HG03469 (cell line): ENCODE data around the gene CRACR2A.

Experiments
- ATAC-seq: cut with Tn5 transposase; IDR thresholded peaks from one replicate; pipeline ENCODE4 v1.9.1; 2021; ENCODE audit warnings: mild to moderate bottlenecking, moderate library complexity, moderate number of reproducible peaks; ENCODE audit not compliant: unreplicated experiment

CRACR2A gene

GRCh38 chr12:3692616-3693365, 60.1 kb downstream of the CRACR2A start:
- ATAC-seq = no peak

- no peak for ATAC-seq
Measured at GRCh38 chr12:3686463-3686862, 66.4 kb downstream of the CRACR2A start.

GRCh38 chr12:3685830-3686229, 67.1 kb downstream of the CRACR2A start:
- no peak for ATAC-seq

- ATAC-seq = no peak
Measured at GRCh38 chr12:3684449-3685051, 68.4 kb downstream of the CRACR2A start.

GRCh38 chr12:3683670-3684069, 69.2 kb downstream of the CRACR2A start:
- no peak for ATAC-seq

GRCh38 chr12:3681595-3682061, 71.3 kb downstream of the CRACR2A start:
- no peak for ATAC-seq

- ATAC-seq = no peak
Measured at GRCh38 chr12:3680919-3681594, 71.9 kb downstream of the CRACR2A start.

GRCh38 chr12:3679831-3680230, 73.1 kb downstream of the CRACR2A start:
- ATAC-seq = no peak

GRCh38 chr12:3677609-3678008, 75.3 kb downstream of the CRACR2A start:
- ATAC-seq = no peak

GRCh38 chr12:3673981-3674708, 78.8 kb downstream of the CRACR2A start:
- ATAC-seq = no peak

- no peak for ATAC-seq
Measured at GRCh38 chr12:3672113-3672509, 80.8 kb downstream of the CRACR2A start.

- no peak for ATAC-seq
Measured at GRCh38 chr12:3671330-3672112, 81.4 kb downstream of the CRACR2A start.

GRCh38 chr12:3670083-3670620, 82.8 kb downstream of the CRACR2A start:
- no peak for ATAC-seq

- ATAC-seq = no peak
Measured at GRCh38 chr12:3669594-3669993, 83.3 kb downstream of the CRACR2A start.

GRCh38 chr12:3668479-3669165, 84.3 kb downstream of the CRACR2A start:
- no peak for ATAC-seq

GRCh38 chr12:3667485-3667884, 85.4 kb downstream of the CRACR2A start:
- no peak for ATAC-seq

GRCh38 chr12:3666441-3666840, 86.5 kb downstream of the CRACR2A start:
- ATAC-seq = no peak

- no peak for ATAC-seq
Measured at GRCh38 chr12:3662521-3662921, 90.4 kb downstream of the CRACR2A start.

- no peak for ATAC-seq
Measured at GRCh38 chr12:3661028-3661427, 91.9 kb downstream of the CRACR2A start.
